HG03354 (cell line): ENCODE results near the gene ITM2C.
A peak's percentile ranks its signal among the peaks of the same experiment; 100 is the strongest.

Experiments used
- ATAC-seq: cut with Tn5 transposase; IDR thresholded peaks from one replicate; pipeline ENCODE4 v1.9.1; 2021; ENCODE audit warnings: mild to moderate bottlenecking; ENCODE audit not compliant: unreplicated experiment, poor library complexity, severe bottlenecking

Gene ITM2C

GRCh38 chr2:230887342-230887741, 22.6 kb downstream of the ITM2C start:
- no peak for ATAC-seq

DNA sequence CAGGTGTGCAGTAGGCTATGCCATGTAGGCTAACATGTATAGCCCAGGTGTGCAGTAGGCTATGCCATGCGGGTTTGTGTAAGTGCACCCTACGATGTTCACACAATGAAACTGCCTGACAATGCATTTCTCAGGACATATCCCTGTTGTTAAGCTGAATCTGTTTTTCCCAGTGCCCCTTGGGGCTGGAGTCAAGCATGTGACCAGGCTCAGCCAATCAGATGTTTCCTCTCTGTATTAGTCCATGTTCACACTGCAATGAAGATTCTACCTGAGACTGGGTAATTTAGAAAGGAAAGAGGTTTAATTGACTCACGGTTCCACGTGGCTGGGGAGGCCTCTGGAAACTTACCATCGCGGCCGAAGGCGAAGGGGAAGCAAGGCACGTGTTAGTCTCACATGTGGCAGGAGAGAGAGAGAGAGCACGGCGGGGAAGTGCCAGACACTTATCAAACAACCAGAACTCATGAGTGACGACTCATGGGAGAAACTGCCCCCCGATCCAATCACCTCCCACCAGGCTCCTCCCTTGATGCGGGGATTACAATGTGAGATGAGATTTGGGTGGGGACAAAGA, 24.2 kb downstream of the ITM2C start:
- no peak for ATAC-seq

DNA sequence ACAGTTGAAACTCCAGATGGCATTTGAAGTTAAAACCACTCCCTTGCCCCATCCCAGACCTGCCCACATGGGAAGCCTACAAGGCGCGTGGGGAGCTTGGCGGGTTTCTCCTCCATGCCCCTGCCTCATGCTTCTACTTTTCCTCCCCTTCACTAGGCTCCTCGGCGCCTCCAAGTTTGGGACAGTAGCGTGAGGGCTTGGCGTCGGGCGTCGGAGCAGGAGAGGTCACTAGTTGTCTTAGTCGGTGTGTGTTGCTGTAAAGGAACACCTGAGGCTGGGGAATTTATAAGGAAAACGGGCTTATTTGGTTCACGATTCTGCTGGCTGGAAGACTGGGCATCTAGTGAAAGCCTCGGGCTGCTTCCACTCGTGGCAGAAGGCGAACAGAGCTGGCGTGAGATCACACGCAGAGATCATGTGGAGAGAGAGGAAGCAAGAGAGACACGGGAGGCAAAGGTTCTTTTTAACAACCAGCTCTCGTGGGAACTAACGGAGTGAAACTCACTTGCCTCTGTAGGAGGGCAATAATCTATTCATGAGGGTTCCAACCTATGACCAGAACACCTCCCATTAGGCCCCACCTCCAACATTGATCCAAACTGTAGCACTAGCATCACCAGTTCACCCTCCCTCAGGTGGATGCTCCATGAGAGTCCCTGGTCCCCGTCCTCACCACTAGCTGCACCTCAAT, 25.3 kb downstream of the ITM2C start:
- ATAC-seq: no peak

DNA sequence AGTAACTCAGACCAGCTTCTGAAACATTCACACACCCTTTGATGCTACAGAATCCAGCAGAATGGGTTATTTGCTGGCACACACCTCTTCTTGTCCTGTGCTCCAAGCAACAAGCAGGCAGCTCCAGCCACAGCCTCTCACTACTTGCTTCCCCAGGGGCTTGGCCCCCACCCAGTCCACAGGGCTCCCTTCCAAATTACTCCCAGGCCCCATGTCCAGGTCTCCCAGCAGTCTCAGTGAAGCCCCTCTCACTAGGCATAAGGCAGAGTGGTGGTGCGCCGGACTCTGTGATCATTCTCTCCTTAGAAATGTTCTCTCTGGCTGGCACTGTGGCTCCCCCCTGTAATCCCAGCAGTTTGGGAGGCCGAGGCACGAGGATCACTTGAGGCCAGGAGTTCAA, 25.9 kb downstream of the ITM2C start:
- no peak for ATAC-seq

DNA sequence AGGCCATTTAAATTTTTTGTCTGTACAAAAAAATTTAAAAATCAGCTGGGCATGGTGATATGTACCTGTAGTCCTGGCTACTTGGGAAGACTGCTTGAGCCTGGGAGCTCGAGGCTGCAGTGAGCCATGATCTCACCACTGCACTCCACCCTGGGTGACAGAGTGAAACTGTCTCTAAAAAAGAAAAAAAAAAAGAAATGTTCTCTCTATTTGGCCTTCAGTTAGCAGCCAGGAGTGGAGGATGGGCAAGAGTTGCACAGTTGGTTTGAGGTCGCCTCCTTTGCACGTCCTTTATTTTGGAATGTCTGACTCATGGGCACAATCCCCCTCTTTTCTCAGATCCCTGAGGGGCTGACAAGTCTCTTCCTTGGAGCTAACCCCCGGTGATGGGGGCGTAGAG, 26.3 kb downstream of the ITM2C start:
- no peak for ATAC-seq

DNA sequence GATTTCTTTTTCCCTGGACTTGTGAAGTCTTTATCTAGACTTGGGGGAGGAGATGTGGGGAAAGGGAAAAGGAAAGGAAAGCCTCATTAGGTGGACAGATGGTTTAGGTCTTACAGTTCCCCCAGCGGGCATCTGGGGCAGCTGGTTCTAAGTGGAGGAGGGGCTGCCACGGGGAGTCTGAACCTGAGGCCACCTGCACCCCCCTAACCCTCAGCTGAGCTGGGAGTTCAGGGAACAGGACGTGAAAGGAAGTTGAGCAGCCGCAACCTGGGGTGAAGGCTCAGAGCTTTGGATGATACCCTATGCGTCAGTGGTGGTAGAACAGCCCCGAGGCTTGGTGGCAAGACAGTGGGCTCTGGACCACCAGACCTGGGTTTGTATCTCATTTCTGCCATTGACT, 26.8 kb downstream of the ITM2C start:
- no peak for ATAC-seq

GRCh38 chr2:230893338-230893737, 28.6 kb downstream of the ITM2C start:
- ATAC-seq: no peak

DNA sequence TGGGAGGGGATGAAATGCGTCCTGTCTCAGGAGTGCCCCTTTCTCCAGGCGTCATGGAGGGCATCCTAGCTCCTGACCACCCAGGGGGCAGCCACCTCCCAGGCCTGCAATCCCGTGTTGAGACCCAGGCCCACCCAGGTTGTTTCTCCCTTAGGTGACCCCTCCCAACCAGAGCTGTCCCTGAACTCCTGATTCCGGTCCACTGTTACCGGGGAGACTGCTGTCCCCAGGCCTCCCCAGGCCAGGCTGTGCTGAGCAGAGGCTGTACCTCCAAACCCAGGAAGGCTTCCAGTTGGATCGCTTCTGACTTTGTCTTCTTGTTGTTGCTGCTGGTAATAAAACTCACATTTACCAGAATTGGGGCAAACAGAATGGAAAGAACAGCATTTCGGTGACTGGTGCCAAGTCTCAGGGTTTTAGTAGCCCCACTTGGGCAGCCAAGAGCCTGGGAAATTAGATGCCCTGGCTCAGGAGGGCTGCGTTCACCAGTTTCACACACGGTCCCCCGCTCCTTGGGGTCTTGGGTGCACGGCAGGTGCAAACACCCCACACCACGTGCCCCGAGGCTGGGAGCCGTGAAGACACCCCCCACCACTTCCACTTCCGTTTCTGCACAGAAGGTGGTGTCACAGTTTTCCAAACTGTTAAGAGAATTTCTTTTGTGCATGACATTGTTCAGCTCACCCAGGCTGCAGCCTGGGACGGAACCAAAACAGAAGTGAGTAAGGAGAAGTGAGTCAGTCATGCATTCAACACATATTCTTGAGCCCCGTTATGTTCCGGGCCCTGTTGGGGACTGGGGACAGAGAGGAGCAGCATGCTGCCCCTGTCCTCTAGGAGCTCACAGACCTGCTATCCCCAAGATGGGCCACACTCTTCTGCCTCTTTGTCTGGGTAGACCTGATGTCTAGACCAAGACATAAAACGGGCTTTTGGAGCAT, 29.4 kb downstream of the ITM2C start:
- ATAC-seq: peak; percentile 50

DNA sequence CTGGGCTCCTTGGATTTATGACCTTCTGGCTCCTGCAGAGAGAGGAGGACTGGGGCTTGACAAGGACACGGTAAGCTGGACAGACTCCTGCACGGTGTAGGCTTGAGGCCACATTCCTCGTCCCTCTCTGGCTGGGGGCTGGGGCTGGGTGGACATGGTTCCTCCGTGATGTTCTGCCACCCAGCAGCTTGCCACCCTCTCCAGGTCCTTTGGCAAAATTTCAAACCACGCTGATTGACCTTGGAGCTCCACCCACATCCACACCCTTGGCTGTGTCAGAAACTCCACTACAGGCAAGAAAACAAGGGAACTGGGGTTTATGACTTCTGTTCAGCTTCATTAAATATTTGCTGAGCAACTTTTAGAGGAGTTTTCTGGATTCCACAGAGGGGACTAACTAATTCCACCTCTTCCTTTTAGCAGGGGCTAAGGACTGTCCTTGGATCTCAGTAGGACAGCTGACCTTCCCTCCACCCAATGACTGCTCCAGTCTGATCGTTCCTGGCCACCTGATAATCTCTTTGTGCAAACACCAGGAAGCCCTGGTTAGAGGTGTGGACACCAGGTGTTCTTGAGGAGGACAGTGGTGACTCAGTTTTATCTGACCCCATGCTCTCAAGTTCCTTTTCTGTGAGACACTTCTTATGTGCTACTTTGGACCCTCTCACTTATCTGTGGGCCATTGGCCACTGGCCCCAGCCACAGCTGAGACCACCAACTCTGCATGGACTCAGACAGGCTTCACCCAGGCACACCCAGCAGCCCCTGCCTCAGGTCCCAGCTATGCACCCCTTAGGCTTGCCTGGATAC, 31.0 kb downstream of the ITM2C start:
- no peak for ATAC-seq

DNA sequence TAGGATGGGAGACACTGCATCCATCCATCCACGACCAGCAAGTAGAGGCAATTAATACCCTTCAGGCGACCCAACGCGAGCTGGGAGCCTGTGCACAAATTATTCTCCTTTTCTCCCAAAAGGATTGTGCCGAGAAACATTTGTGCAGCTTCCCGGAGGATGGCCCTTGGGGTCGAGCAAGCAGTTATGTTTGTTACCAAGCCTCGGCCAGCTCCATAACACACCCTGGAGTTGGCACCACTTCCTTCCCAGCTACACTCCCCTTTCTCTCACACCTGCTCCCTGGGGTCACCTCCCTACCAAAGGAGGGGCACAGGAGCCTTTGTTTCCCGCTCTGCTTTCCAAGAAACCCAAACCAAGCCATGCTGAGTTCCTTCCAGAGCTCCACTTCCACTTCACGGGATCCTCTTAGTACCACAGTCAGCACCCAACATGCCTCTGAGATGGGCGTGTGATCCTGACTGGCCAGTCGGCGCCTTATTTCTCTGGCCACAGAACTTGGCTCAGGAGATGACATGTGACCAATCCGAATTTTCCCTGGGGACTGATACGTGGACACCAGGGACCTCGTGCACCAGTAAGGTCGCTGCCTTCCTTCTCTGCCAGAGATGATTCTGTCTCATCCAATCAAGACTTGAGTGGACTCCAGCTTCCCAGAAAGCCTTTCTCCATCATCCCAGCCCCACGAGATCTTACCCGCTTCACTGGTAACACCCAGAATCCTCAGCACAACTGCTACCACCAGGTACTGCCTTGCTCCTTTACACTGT, 31.8 kb downstream of the ITM2C start:
- ATAC-seq: no peak

- no peak for ATAC-seq
Measured at GRCh38 chr2:230898016-230898712, 33.4 kb downstream of the ITM2C start.

- ATAC-seq: no peak
Measured at GRCh38 chr2:230898713-230899091, 34.0 kb downstream of the ITM2C start.

GRCh38 chr2:230899287-230899686, 34.5 kb downstream of the ITM2C start:
- no peak for ATAC-seq

DNA sequence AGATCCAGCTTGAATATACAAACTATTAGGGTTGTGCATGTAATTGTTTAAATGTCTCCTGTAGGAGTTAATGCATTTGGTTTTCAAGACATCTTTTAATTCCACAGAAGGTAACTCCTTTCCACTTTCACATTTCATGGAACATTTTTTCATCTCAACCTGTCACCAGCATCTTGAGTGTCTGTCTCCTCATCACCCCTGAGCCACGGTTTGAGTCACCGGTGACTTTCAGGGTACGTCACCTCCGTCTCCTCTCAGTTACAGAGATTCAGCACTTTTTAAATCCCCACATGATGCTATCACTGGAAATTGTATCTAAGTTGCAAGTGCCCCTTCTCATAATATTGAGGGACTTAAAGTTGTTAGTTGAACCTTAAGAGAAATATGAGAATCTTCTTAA, 35.0 kb downstream of the ITM2C start:
- no peak for ATAC-seq

GRCh38 chr2:230900336-230900995, 35.7 kb downstream of the ITM2C start:
- no peak for ATAC-seq

DNA sequence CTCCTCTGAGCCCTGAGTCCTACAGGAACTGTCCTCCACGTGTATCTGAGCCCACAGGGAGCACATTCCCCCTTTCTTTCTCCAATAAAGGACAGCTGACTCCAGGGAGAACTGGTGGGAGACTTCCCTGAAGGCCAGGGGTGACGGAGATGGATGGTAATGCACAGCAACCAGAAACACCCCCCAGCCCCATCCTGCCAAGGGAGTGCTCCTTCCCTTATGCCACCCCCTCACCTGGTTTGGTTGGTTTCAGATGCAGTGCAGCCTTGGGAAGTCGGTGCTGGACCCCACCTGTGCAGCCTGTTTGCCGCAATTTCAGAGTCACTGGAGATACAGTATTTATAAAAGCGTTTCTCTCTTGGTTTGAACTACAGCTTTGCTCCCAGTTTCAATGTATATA, 36.3 kb downstream of the ITM2C start:
- ATAC-seq: no peak

DNA sequence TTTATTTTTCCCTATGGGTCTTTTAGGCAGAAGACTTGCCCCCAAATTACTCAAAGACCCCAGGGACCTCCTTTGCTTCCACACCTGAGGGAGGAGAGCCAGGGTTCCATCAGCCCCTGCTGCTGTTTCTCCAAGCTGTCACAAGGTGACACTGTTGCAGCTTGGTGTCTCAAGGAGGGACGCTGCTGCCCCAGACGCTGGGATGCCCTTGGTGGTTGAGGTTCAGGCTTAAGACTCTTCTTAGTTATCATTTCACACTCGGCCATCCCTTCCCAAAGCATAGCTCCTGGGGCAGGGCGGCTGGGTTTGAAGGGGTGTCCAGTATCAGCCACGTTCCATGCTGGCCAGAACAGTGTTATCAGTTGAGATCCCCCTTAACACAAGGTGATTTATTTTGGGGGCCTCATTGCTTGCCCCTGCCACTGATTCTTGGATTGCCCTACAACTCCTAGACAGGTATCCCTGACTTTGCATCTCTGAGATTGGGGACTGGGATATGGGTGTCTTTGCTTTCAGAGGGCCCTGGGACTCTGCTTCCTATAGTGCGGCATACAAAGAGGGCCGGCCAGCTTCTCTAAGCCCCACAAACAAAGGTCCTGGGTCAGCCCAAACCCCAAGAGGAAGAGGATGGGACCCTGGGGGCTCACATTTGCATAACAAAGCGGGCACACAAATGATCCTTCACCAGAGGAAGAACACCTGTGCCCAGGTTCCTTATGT, 37.6 kb downstream of the ITM2C start:
- peak; percentile 79 for ATAC-seq
